ENCODE data around the gene DRAP1. TPM values are rescaled to one million over a fixed set of nuclear protein-coding genes. Genes with fewer than 3 reads are reported as not detected.

The DRAP1 gene
- 71.0 TPM for polyA plus RNA-seq
- long read RNA-seq, donor 1, transcript DRAP1-201 (7 exons, 989 nt) = major isoform, 18 of 23 reads
- long read RNA-seq, donor 1, partial matches to known transcripts = 0 of 23 reads
- long read RNA-seq, donor 1, other reads (novel, unspliced or antisense) = 0 of 23 reads
- long read RNA-seq, donor 2, transcript DRAP1-206 (3 exons, 837 nt) = minor isoform, 6 of 91 reads
- long read RNA-seq, donor 2, transcript DRAP1-209 (4 exons, 453 nt) = minor isoform, 10 of 91 reads
- long read RNA-seq, donor 2, transcript DRAP1-201 (7 exons, 989 nt) = major isoform, 54 of 91 reads
- long read RNA-seq, donor 2, partial matches to known transcripts = 16 of 91 reads
- long read RNA-seq, donor 2, other reads (novel, unspliced or antisense) = 0 of 91 reads
- long read RNA-seq, donor 3 = 0 reads
- long read RNA-seq, donor 4, partial matches to known transcripts = 0 of 2 reads
- long read RNA-seq, donor 4, other reads (novel, unspliced or antisense) = 0 of 2 reads
- long read RNA-seq, donor 5, transcript DRAP1-201 (7 exons, 989 nt) = major isoform, 32 of 39 reads
- long read RNA-seq, donor 5, partial matches to known transcripts = 0 of 39 reads
- long read RNA-seq, donor 5, other reads (novel, unspliced or antisense) = 0 of 39 reads
- long read RNA-seq, donor 6, transcript DRAP1-209 (4 exons, 453 nt) = minor isoform, 10 of 66 reads
- long read RNA-seq, donor 6, transcript DRAP1-201 (7 exons, 989 nt) = major isoform, 44 of 66 reads
- long read RNA-seq, donor 6, partial matches to known transcripts = 0 of 66 reads
- long read RNA-seq, donor 6, other reads (novel, unspliced or antisense) = 0 of 66 reads
- long read RNA-seq, donor 7, transcript DRAP1-201 (7 exons, 989 nt) = major isoform, 34 of 42 reads
- long read RNA-seq, donor 7, partial matches to known transcripts = 0 of 42 reads
- long read RNA-seq, donor 7, other reads (novel, unspliced or antisense) = 0 of 42 reads
- long read RNA-seq, donor 8, transcript DRAP1-209 (4 exons, 453 nt) = minor isoform, 12 of 86 reads
- long read RNA-seq, donor 8, transcript DRAP1-201 (7 exons, 989 nt) = major isoform, 57 of 86 reads
- long read RNA-seq, donor 8, partial matches to known transcripts = 9 of 86 reads
- long read RNA-seq, donor 8, other reads (novel, unspliced or antisense) = 0 of 86 reads
- long read RNA-seq, donor 9, transcript DRAP1-209 (4 exons, 453 nt) = minor isoform, 8 of 67 reads
- long read RNA-seq, donor 9, transcript DRAP1-201 (7 exons, 989 nt) = major isoform, 39 of 67 reads
- long read RNA-seq, donor 9, partial matches to known transcripts = 13 of 67 reads
- long read RNA-seq, donor 9, other reads (novel, unspliced or antisense) = 0 of 67 reads
- long read RNA-seq, donor 10, transcript DRAP1-201 (7 exons, 989 nt) = major isoform, 54 of 71 reads
- long read RNA-seq, donor 10, transcript DRAP1-206 (3 exons, 837 nt) = minor isoform, 9 of 71 reads
- long read RNA-seq, donor 10, transcript DRAP1-209 (4 exons, 453 nt) = minor isoform, 5 of 71 reads
- long read RNA-seq, donor 10, partial matches to known transcripts = 0 of 71 reads
- long read RNA-seq, donor 10, other reads (novel, unspliced or antisense) = 0 of 71 reads
- long read RNA-seq, donor 11, transcript DRAP1-201 (7 exons, 989 nt) = major isoform, 25 of 35 reads
- long read RNA-seq, donor 11, transcript DRAP1-209 (4 exons, 453 nt) = minor isoform, 6 of 35 reads
- long read RNA-seq, donor 11, partial matches to known transcripts = 0 of 35 reads
- long read RNA-seq, donor 11, other reads (novel, unspliced or antisense) = 0 of 35 reads

- peaks cover 5% of the 10 kb centered on the region for H3K9me3 ChIP-seq (ENCODE audit: control insufficient read depth, low read depth, low read length)
- peak; percentile 97 to 99 for DNase-seq
- peaks cover 20% of the 10 kb centered on the region for H3K4me1 ChIP-seq (ENCODE audit: control insufficient read depth, insufficient read depth, low read length)
- H3K27me3 ChIP-seq (ENCODE audit: control insufficient read depth, insufficient read depth, low read length) = no peaks in the 10 kb centered on the region
- peak within 1 kb of the TSS; percentile 97 for H3K4me3 ChIP-seq (ENCODE audit: low read length)
- H3K36me3 ChIP-seq (ENCODE audit: control insufficient read depth, insufficient read depth, low read length) = peaks cover 24% of the 10 kb centered on the region
- peak within 1 kb of the TSS; percentile 42 for H3K27ac ChIP-seq (ENCODE audit: low read length)
- WGBS (ENCODE audit: insufficient coverage, low lambda C conversion rate) = no CpG with 5 or more reads among the region's 59 CpGs
These were observed at the start of gene DRAP1 for GRCh38 chr11:65919141-65919572. TSS of gene DRAP1 (plus strand) at chr11:65919426. CDS start at chr11:65919502, 76 bp downstream.

GRCh38 chr11:65869643-65870306 is 49.5 kb upstream of the DRAP1 start:
- Histone ChIP-seq H3K27me3 (ENCODE audit: control insufficient read depth, insufficient read depth, low read length) (peaks cover 10% of the 10 kb centered on the region), H3K27ac (ENCODE audit: low read length) (no peak overlapping the region), H3K4me3 (ENCODE audit: low read length) (no peak overlapping the region), H3K9me3 (ENCODE audit: control insufficient read depth, low read depth, low read length) (no peaks in the 10 kb centered on the region), H3K36me3 (ENCODE audit: control insufficient read depth, insufficient read depth, low read length) (peaks cover 36% of the 10 kb centered on the region), H3K4me1 (ENCODE audit: control insufficient read depth, insufficient read depth, low read length) (peaks cover 13% of the 10 kb centered on the region)
- 91% methylated on average over 5 of the region's 24 CpGs for WGBS (ENCODE audit: insufficient coverage, low lambda C conversion rate)
- DNase-seq = no peak

GRCh38 chr11:65870307-65870658 is 48.9 kb upstream of the DRAP1 start:
- DNase-seq = no peak
- Histone ChIP-seq H3K9me3 (ENCODE audit: control insufficient read depth, low read depth, low read length) (no peaks in the 10 kb centered on the region), H3K27ac (ENCODE audit: low read length) (no peak overlapping the region), H3K4me3 (ENCODE audit: low read length) (no peak overlapping the region), H3K27me3 (ENCODE audit: control insufficient read depth, insufficient read depth, low read length) (peaks cover 10% of the 10 kb centered on the region), H3K4me1 (ENCODE audit: control insufficient read depth, insufficient read depth, low read length) (peaks cover 13% of the 10 kb centered on the region), H3K36me3 (ENCODE audit: control insufficient read depth, insufficient read depth, low read length) (peaks cover 31% of the 10 kb centered on the region)
- WGBS (ENCODE audit: insufficient coverage, low lambda C conversion rate) = no CpG with 5 or more reads among the region's 11 CpGs

GRCh38 chr11:65870706-65871681 is 48.2 kb upstream of the DRAP1 start:
- Histone ChIP-seq H3K4me3 (ENCODE audit: low read length) (peak overlapping the region; percentile 41), H3K27me3 (ENCODE audit: control insufficient read depth, insufficient read depth, low read length) (peaks cover 10% of the 10 kb centered on the region), H3K36me3 (ENCODE audit: control insufficient read depth, insufficient read depth, low read length) (peaks cover 24% of the 10 kb centered on the region), H3K27ac (ENCODE audit: low read length) (no peak overlapping the region), H3K4me1 (ENCODE audit: control insufficient read depth, insufficient read depth, low read length) (peaks cover 13% of the 10 kb centered on the region), H3K9me3 (ENCODE audit: control insufficient read depth, low read depth, low read length) (no peaks in the 10 kb centered on the region)
- no peak for DNase-seq
- WGBS (ENCODE audit: insufficient coverage, low lambda C conversion rate) = no CpG with 5 or more reads among the region's 24 CpGs

GRCh38 chr11:65871811-65872548 is 47.2 kb upstream of the DRAP1 start:
- H3K27me3 ChIP-seq (ENCODE audit: control insufficient read depth, insufficient read depth, low read length) = peaks cover 10% of the 10 kb centered on the region
- H3K4me1 ChIP-seq (ENCODE audit: control insufficient read depth, insufficient read depth, low read length) = peaks cover 13% of the 10 kb centered on the region
- DNase-seq = no peak
- WGBS (ENCODE audit: insufficient coverage, low lambda C conversion rate) = no CpG with 5 or more reads among the region's 26 CpGs
- H3K4me3 ChIP-seq (ENCODE audit: low read length) = peak overlapping the region; percentile 41
- H3K9me3 ChIP-seq (ENCODE audit: control insufficient read depth, low read depth, low read length) = no peaks in the 10 kb centered on the region
- peak overlapping the region; percentile 56 for H3K27ac ChIP-seq (ENCODE audit: low read length)
- H3K36me3 ChIP-seq (ENCODE audit: control insufficient read depth, insufficient read depth, low read length) = peaks cover 15% of the 10 kb centered on the region

GRCh38 chr11:65872586-65873317 is 46.5 kb upstream of the DRAP1 start, which contains the start of gene EFEMP2:
TSS of gene EFEMP2 (minus strand) at chr11:65872800. CDS start at chr11:65872354, 446 bp downstream.
- H3K4me3 ChIP-seq (ENCODE audit: low read length) = peak within 1 kb of the TSS; percentile 54
- H3K36me3 ChIP-seq (ENCODE audit: control insufficient read depth, insufficient read depth, low read length) = peaks cover 9% of the 10 kb centered on the region
- peaks cover 13% of the 10 kb centered on the region for H3K4me1 ChIP-seq (ENCODE audit: control insufficient read depth, insufficient read depth, low read length)
- peaks cover 10% of the 10 kb centered on the region for H3K27me3 ChIP-seq (ENCODE audit: control insufficient read depth, insufficient read depth, low read length)
- no CpG with 5 or more reads among the region's 69 CpGs for WGBS (ENCODE audit: insufficient coverage, low lambda C conversion rate)
- peak within 1 kb of the TSS; percentile 59 for H3K27ac ChIP-seq (ENCODE audit: low read length)
- peak in 1 of 2 donors; percentile 45 for DNase-seq
- no peaks in the 10 kb centered on the region for H3K9me3 ChIP-seq (ENCODE audit: control insufficient read depth, low read depth, low read length)

- Histone ChIP-seq H3K9me3 (ENCODE audit: control insufficient read depth, low read depth, low read length) (no peaks in the 10 kb centered on the region), H3K4me1 (ENCODE audit: control insufficient read depth, insufficient read depth, low read length) (peaks cover 13% of the 10 kb centered on the region), H3K27ac (ENCODE audit: low read length) (peak overlapping the region; percentile 59), H3K4me3 (ENCODE audit: low read length) (peak overlapping the region; percentile 54), H3K36me3 (ENCODE audit: control insufficient read depth, insufficient read depth, low read length) (peaks cover under 1% of the 10 kb centered on the region), H3K27me3 (ENCODE audit: control insufficient read depth, insufficient read depth, low read length) (peaks cover 10% of the 10 kb centered on the region)
- WGBS (ENCODE audit: insufficient coverage, low lambda C conversion rate) = 0% methylated on average over 4 of the region's 54 CpGs
- DNase-seq = peak; percentile 95
These were observed 45.7 kb upstream of the DRAP1 start for GRCh38 chr11:65873318-65874156.

Measured in large intestine (tissue), 12 donors.